ENCODE results near the gene SERPIND1. TPM values are rescaled to one million over a fixed set of nuclear protein-coding genes. Genes with fewer than 3 reads are reported as not detected.

The SERPIND1 gene
- total and polyA plus RNA-seq, 2 of the 8 experiments (the other 6 are each of a cell fraction or from before 2014, with no cell fraction given): not detected

GRCh38 chr22:20834725-20835124, 60.8 kb downstream of the SERPIND1 start:
- no peak overlapping the region for H4K5ac ChIP-seq (ENCODE audit: insufficient read length, low read depth, low read length)
- no peak overlapping the region for H3K4me3 ChIP-seq (ENCODE audit: extremely low read depth in 1 of 4, insufficient read depth in 2 of 4, low read depth in 3 of 4, low read length in 4 of 4)
- H2BK20ac ChIP-seq (ENCODE audit: low read length): no peak overlapping the region
- no peaks in the 10 kb centered on the region for H3K4me1 ChIP-seq (replicated peaks in 1 of 4; ENCODE audit: control insufficient read depth in 3 of 4, insufficient read depth in 4 of 4, low read length in 3 of 4)
- no peak overlapping the region for H2AK5ac ChIP-seq (ENCODE audit: low read depth, low read length)
- CTCF ChIA-PET (ENCODE audit: partially characterized antibody): interaction anchor here (0.8 to 1.7 kb wide), 3 partner anchors 27 to 50 kb away, joined by 3 to 6 read pairs (median 4); no protein-coding TSS in a partner anchor
- no peak overlapping the region for H2AFZ ChIP-seq (ENCODE audit: low read length)
- no peak overlapping the region for H4K91ac ChIP-seq (replicated peaks; ENCODE audit: insufficient read length, low read length)
- no peaks in the 10 kb centered on the region for H4K20me1 ChIP-seq (replicated peaks in 1 of 2; ENCODE audit: control insufficient read depth in 1 of 2, insufficient read depth in 2 of 2, low read length in 2 of 2)
- no peak for TF ChIP-seq TAF1 (IDR thresholded peaks at IDR 0.05; ENCODE audit: low read depth, low read length)
- no peak for TF ChIP-seq HDAC6 (IDR thresholded peaks at IDR 0.05; ENCODE audit: low read depth, low read length)
- no peak for TF ChIP-seq FOSL1 (IDR thresholded peaks at IDR 0.05; ENCODE audit: insufficient read depth, low read depth, low read length)
- no peak for TF ChIP-seq TEAD4 (IDR thresholded peaks at IDR 0.05; ENCODE audit: low read depth, low read length)
- H3K9ac ChIP-seq (replicated peaks in 1 of 4; ENCODE audit: extremely low read depth in 1 of 4, low read depth in 3 of 4, low read length in 3 of 4): no peak overlapping the region
- H3K4me2 ChIP-seq (ENCODE audit: insufficient read depth in 1 of 2, low read depth in 2 of 2, low read length in 2 of 2): no peak overlapping the region
- H3K4ac ChIP-seq (replicated peaks; ENCODE audit: insufficient read length, low read depth, low read length): no peak overlapping the region
- DNase-seq (ENCODE audit: low read depth in 1 of 2, low spot score in 2 of 2) (no peak), FAIRE-seq (no peak)
- H2BK15ac ChIP-seq (ENCODE audit: low read length): no peak overlapping the region
- H3K27ac ChIP-seq (ENCODE audit: low read depth, low read length): no peak overlapping the region
- H4K8ac ChIP-seq (ENCODE audit: extremely low read depth, insufficient read depth, low read length): no peak overlapping the region
- H3K79me1 ChIP-seq (ENCODE audit: low read depth, low read length): no peaks in the 10 kb centered on the region
- H3K9me3 ChIP-seq (ENCODE audit: insufficient read depth in 2 of 2, low read depth in 1 of 2, low read length in 1 of 2): no peaks in the 10 kb centered on the region
- no peak overlapping the region for H2BK5ac ChIP-seq (ENCODE audit: low read depth, low read length)
- no peaks in the 10 kb centered on the region for H3K79me2 ChIP-seq (ENCODE audit: control insufficient read depth in 1 of 2, insufficient read depth in 2 of 2, low read length in 2 of 2)
- no peak overlapping the region for H3K18ac ChIP-seq (ENCODE audit: extremely low read depth, low read length)
- no peaks in the 10 kb centered on the region for H3K23me2 ChIP-seq (ENCODE audit: low read depth, low read length)
- H3K36me3 ChIP-seq (ENCODE audit: control insufficient read depth in 2 of 4, insufficient read depth in 4 of 4, low read length in 3 of 4): peaks cover 0 to 5% (median 1%) of the 10 kb centered on the region in 4 experiments; a peak in 1 of 8 replicates
- WGBS, 2 experiments (ENCODE audit: extremely low coverage in 1 of 2, insufficient coverage in 1 of 2, insufficient read length in 1 of 2, insufficient replicate concordance in 2 of 2, low coverage in 1 of 2, low lambda C conversion rate in 2 of 2, missing lambda C conversion rate in 1 of 2): 89% methylated on average over 3 of the region's 3 CpGs; no CpG with 5 or more reads in 1 of the 2 experiments
- no peak overlapping the region for H2BK120ac ChIP-seq (replicated peaks; ENCODE audit: low read depth, low read length)
- H3K23ac ChIP-seq (ENCODE audit: insufficient read length): no peak overlapping the region
- H3K56ac ChIP-seq (replicated peaks; ENCODE audit: insufficient read length, low read depth, low read length): no peak overlapping the region
- no peak overlapping the region for H3K14ac ChIP-seq (ENCODE audit: insufficient read length)
- no peak overlapping the region for H2BK12ac ChIP-seq (ENCODE audit: low read depth, low read length)
- no peaks in the 10 kb centered on the region for H3K27me3 ChIP-seq (replicated peaks in 1 of 4; ENCODE audit: control insufficient read depth in 3 of 4, extremely low read depth in 1 of 4, insufficient read depth in 3 of 4, low read length in 3 of 4)
- POLR2A ChIA-PET (ENCODE audit: partially characterized antibody): no interaction called here

Other genes with a start within 250 kb of the SERPIND1 start
- gene PI4KA, start 84.7 kb downstream of the SERPIND1 start, total RNA-seq (2021; fragmentation: NEBNext Ultra II Directional; extraction: Animal tissue kit (Norgen Biotek cat#: 25700)): 34.0 and 37.7 TPM in 2 replicates
- gene PI4KA, start 84.7 kb downstream of the SERPIND1 start, polyA plus RNA-seq (2011; rRNA removed): 22.5 and 28.3 TPM in 2 replicates
- gene SNAP29, start 84.9 kb downstream of the SERPIND1 start, total RNA-seq (2021; fragmentation: NEBNext Ultra II Directional; extraction: Animal tissue kit (Norgen Biotek cat#: 25700)): 11.2 and 15.0 TPM in 2 replicates
- gene SNAP29, start 84.9 kb downstream of the SERPIND1 start, polyA plus RNA-seq (2011; rRNA removed): 7.1 and 11.8 TPM in 2 replicates
- gene CRKL, start 143.3 kb downstream of the SERPIND1 start, total RNA-seq (2021; fragmentation: NEBNext Ultra II Directional; extraction: Animal tissue kit (Norgen Biotek cat#: 25700)): 94.5 and 97.2 TPM in 2 replicates
- gene CRKL, start 143.3 kb downstream of the SERPIND1 start, polyA plus RNA-seq (2011; rRNA removed): 34.5 and 43.7 TPM in 2 replicates
- 0.86 and 1.4 TPM in 2 replicates for gene AIFM3, start 193.1 kb downstream of the SERPIND1 start, total RNA-seq (2021; fragmentation: NEBNext Ultra II Directional; extraction: Animal tissue kit (Norgen Biotek cat#: 25700))
- gene AIFM3, start 193.1 kb downstream of the SERPIND1 start, polyA plus RNA-seq (2011; rRNA removed): 1.4 and 2.1 TPM in 2 replicates
- 29.8 and 31.0 TPM in 2 replicates for gene LZTR1, start 208.2 kb downstream of the SERPIND1 start, total RNA-seq (2021; fragmentation: NEBNext Ultra II Directional; extraction: Animal tissue kit (Norgen Biotek cat#: 25700))
- 22.3 and 32.4 TPM in 2 replicates for gene LZTR1, start 208.2 kb downstream of the SERPIND1 start, polyA plus RNA-seq (2011; rRNA removed)
- 16.2 and 16.9 TPM in 2 replicates for gene THAP7, start 228.0 kb downstream of the SERPIND1 start, total RNA-seq (2021; fragmentation: NEBNext Ultra II Directional; extraction: Animal tissue kit (Norgen Biotek cat#: 25700))
- gene THAP7, start 228.0 kb downstream of the SERPIND1 start, polyA plus RNA-seq (2011; rRNA removed): 32.5 and 40.1 TPM in 2 replicates
- gene P2RX6, start 241.1 kb downstream of the SERPIND1 start, total RNA-seq (2021; fragmentation: NEBNext Ultra II Directional; extraction: Animal tissue kit (Norgen Biotek cat#: 25700)): not detected in 2 replicates
- 0.09 and 0.16 TPM in 2 replicates for gene P2RX6, start 241.1 kb downstream of the SERPIND1 start, polyA plus RNA-seq (2011; rRNA removed)

Data from H1 (cell line).